Ishikawa (cell line): ENCODE measurements around the gene IMPG1.

Experiments
- CEBPB ChIP-seq: IDR thresholded peaks from 2 replicates; pipeline ENCODE4 v1.6.1; 2012
- CREB1 ChIP-seq: IDR thresholded peaks from 2 replicates; pipeline ENCODE4 v1.6.1; 2012; ENCODE audit warnings: low read depth
- EGR1 ChIP-seq: IDR thresholded peaks from 2 replicates; pipeline ENCODE4 v1.6.1; 2012
- EP300 ChIP-seq: IDR thresholded peaks from 2 replicates; pipeline ENCODE4 v1.6.1; 2012; ENCODE audit warnings: borderline replicate concordance
- FOXM1 ChIP-seq: IDR thresholded peaks from 2 replicates; pipeline ENCODE4 v1.6.1; 2012; ENCODE audit warnings: low read depth, borderline replicate concordance
- MAX ChIP-seq: IDR thresholded peaks from 2 replicates; pipeline ENCODE4 v1.6.1; 2012
- NFIC ChIP-seq: IDR thresholded peaks from 2 replicates; pipeline ENCODE4 v1.6.1; 2012
- RAD21 ChIP-seq: IDR thresholded peaks from 2 replicates; pipeline ENCODE4 v1.6.1; 2012; ENCODE audit warnings: low read depth
- REST ChIP-seq: IDR thresholded peaks from 2 replicates; pipeline ENCODE4 v1.6.1; 2012; ENCODE audit warnings: low read depth, mild to moderate bottlenecking
- TAF1 ChIP-seq: IDR thresholded peaks from 2 replicates; pipeline ENCODE4 v1.6.1; 2012; ENCODE audit warnings: low read depth, mild to moderate bottlenecking
- TCF12 ChIP-seq: IDR thresholded peaks from 2 replicates; pipeline ENCODE4 v1.6.1; 2012; ENCODE audit warnings: low read depth
- TEAD4 ChIP-seq: IDR thresholded peaks from 2 replicates; pipeline ENCODE4 v1.6.1; 2012
- USF1 ChIP-seq: IDR thresholded peaks from 2 replicates; pipeline ENCODE4 v1.6.1; 2012
- YY1 ChIP-seq: IDR thresholded peaks from 2 replicates; pipeline ENCODE4 v1.6.1; 2012; ENCODE audit warnings: low read depth
- ZBTB7A ChIP-seq: IDR thresholded peaks from 2 replicates; pipeline ENCODE4 v1.6.1; 2012; ENCODE audit warnings: low read depth

Gene IMPG1

GRCh38 chr6:75896526-75896925, 175.9 kb downstream of the IMPG1 start:
- no peak for TF ChIP-seq TCF12
- TF ChIP-seq FOXM1: no peak
- peak; percentile 38; the same call in 1 of the 2 replicates for TF ChIP-seq TEAD4
- no peak for TF ChIP-seq YY1

- no peak for TF ChIP-seq TAF1
- no peak for TF ChIP-seq FOXM1
- no peak for TF ChIP-seq RAD21
- no peak for TF ChIP-seq ZBTB7A
- no peak for TF ChIP-seq EGR1
- TF ChIP-seq TEAD4: no peak
- no peak for TF ChIP-seq REST
- no peak for TF ChIP-seq USF1
- TF ChIP-seq TCF12: no peak
- TF ChIP-seq EP300: no peak
- no peak for TF ChIP-seq NFIC
- no peak for TF ChIP-seq CREB1
- no peak for TF ChIP-seq CEBPB
- TF ChIP-seq YY1: no peak
- no peak for TF ChIP-seq MAX
Observed at GRCh38 chr6:75893776-75894152, 178.7 kb downstream of the IMPG1 start.

- no peak for TF ChIP-seq EP300
- peak; percentile 71 for TF ChIP-seq RAD21
Observed at GRCh38 chr6:75893058-75893775, 179.2 kb downstream of the IMPG1 start.

- TF ChIP-seq NFIC (no peak), REST (no peak), ZBTB7A (no peak), RAD21 (no peak), TCF12 (no peak), CREB1 (no peak), TAF1 (no peak), EGR1 (no peak), EP300 (no peak), TEAD4 (no peak), YY1 (no peak), CEBPB (no peak), USF1 (no peak), FOXM1 (no peak), MAX (no peak)
Observed at GRCh38 chr6:75892384-75892783, 180.1 kb downstream of the IMPG1 start.

- no peak for TF ChIP-seq CREB1
- TF ChIP-seq MAX: no peak
- no peak for TF ChIP-seq YY1
- no peak for TF ChIP-seq NFIC
- TF ChIP-seq EP300: no peak
- TF ChIP-seq RAD21: no peak
- no peak for TF ChIP-seq TAF1
- no peak for TF ChIP-seq USF1
- TF ChIP-seq ZBTB7A: no peak
- TF ChIP-seq FOXM1: no peak
- no peak for TF ChIP-seq TCF12
Observed at GRCh38 chr6:75884822-75885221, 187.6 kb downstream of the IMPG1 start.

- no peak for TF ChIP-seq CEBPB
- TF ChIP-seq NFIC: no peak
- TF ChIP-seq CREB1: no peak
- no peak for TF ChIP-seq FOXM1
- no peak for TF ChIP-seq RAD21
- no peak for TF ChIP-seq EGR1
- no peak for TF ChIP-seq REST
Observed at GRCh38 chr6:75882734-75883133, 189.7 kb downstream of the IMPG1 start.
